Large intestine (tissue), 3 donors: ENCODE measurements around the gene ORM1. TPM values are rescaled to one million over a fixed set of nuclear protein-coding genes. Genes with fewer than 3 reads are reported as not detected.
"Not testable (repeated sequence)": the region's sequence is repeated elsewhere in the genome, so short reads cannot be mapped to it uniquely, and the experiment has no call there.

Experiments used
- DNase-seq, 2 donors: peaks; one replicate each; pipeline versions ENCODE4 v3.0.0 to v3.0.0-alpha.2; 2013
- H3K27ac ChIP-seq: one replicate; pipeline ENCODE4 v1.5.1; 2013; ENCODE audit warnings: low read length
- H3K27me3 ChIP-seq: 2 replicates; pipeline ENCODE4 v1.6.1; 2013; ENCODE audit warnings: low read length; ENCODE audit not compliant: control insufficient read depth, insufficient read depth
- H3K36me3 ChIP-seq: 2 replicates; pipeline ENCODE4 v1.6.1; 2013; ENCODE audit warnings: low read length; ENCODE audit not compliant: control insufficient read depth, insufficient read depth
- H3K4me1 ChIP-seq: one replicate; pipeline ENCODE4 v1.6.1; 2013; ENCODE audit warnings: low read length; ENCODE audit not compliant: control insufficient read depth, insufficient read depth
- H3K4me3 ChIP-seq: one replicate; pipeline ENCODE4 v1.5.1; 2013; ENCODE audit warnings: low read length
- H3K9me3 ChIP-seq: one replicate; pipeline ENCODE4 v1.6.1; 2013; ENCODE audit warnings: mild to moderate bottlenecking, low read depth, low read length, moderate library complexity; ENCODE audit not compliant: control insufficient read depth
- WGBS: methylation state at CpG from one replicate; pipeline ENCODE4 v1.1.5; 2013; ENCODE audit warnings: low lambda C conversion rate; ENCODE audit not compliant: insufficient coverage; 5-methylcytosine and 5-hydroxymethylcytosine counted together
- polyA plus RNA-seq: library from polyadenylated mRNA; unstranded; fragments of 120-200 nt; gene quantifications from one replicate; pipeline ENCODE4 v1.2.1, GENCODE V29; 2013

ORM1 gene
- polyA plus RNA-seq, 1 donor = 0.09 TPM

GRCh38 chr9:114317665-114318357 is 5.1 kb upstream of the ORM1 start:
- no peak for DNase-seq

GRCh38 chr9:114318416-114318815 is 4.5 kb upstream of the ORM1 start:
- no peaks in the 10 kb centered on the region for H3K9me3 ChIP-seq
- no peak overlapping the region for H3K4me3 ChIP-seq
- DNase-seq = no peak
- peaks cover 2% of the 10 kb centered on the region for H3K4me1 ChIP-seq
- no CpG with 5 or more reads among the region's 8 CpGs for WGBS
- H3K36me3 ChIP-seq = no peaks in the 10 kb centered on the region
- H3K27me3 ChIP-seq = no peaks in the 10 kb centered on the region
- H3K27ac ChIP-seq = no peak overlapping the region

More at GRCh38 chr9:114317665-114318357, 5.1 kb upstream of the ORM1 start:
- no peak overlapping the region for H3K27ac ChIP-seq
- H3K36me3 ChIP-seq = no peaks in the 10 kb centered on the region
- WGBS = no CpG with 5 or more reads among the region's 8 CpGs
- H3K4me3 ChIP-seq = no peak overlapping the region
- peaks cover 2% of the 10 kb centered on the region for H3K4me1 ChIP-seq
- no peaks in the 10 kb centered on the region for H3K27me3 ChIP-seq
- H3K9me3 ChIP-seq = no peaks in the 10 kb centered on the region

- WGBS = no CpG with 5 or more reads among the region's 3 CpGs
- Histone ChIP-seq H3K4me1 (peaks cover 2% of the 10 kb centered on the region), H3K4me3 (no peak overlapping the region), H3K27ac (no peak overlapping the region), H3K9me3 (no peaks in the 10 kb centered on the region), H3K36me3 (no peaks in the 10 kb centered on the region), H3K27me3 (no peaks in the 10 kb centered on the region)
- DNase-seq = no peak
Measured at GRCh38 chr9:114319147-114319546, 3.8 kb upstream of the ORM1 start.

GRCh38 chr9:114320710-114321109 is 2.2 kb upstream of the ORM1 start:
- not testable (repeated sequence) for H3K9me3 ChIP-seq, DNase-seq
- no CpG with 5 or more reads among the region's 7 CpGs for WGBS

GRCh38 chr9:114321759-114322158 is 1.1 kb upstream of the ORM1 start:
- no CpG with 5 or more reads among the region's 8 CpGs for WGBS
- Histone ChIP-seq H3K9me3 (no peaks in the 10 kb centered on the region), H3K27me3 (no peaks in the 10 kb centered on the region), H3K27ac (no peak overlapping the region), H3K36me3 (no peaks in the 10 kb centered on the region), H3K4me1 (peaks cover 2% of the 10 kb centered on the region), H3K4me3 (no peak overlapping the region)
- DNase-seq = no peak

More at GRCh38 chr9:114320710-114321109, 2.2 kb upstream of the ORM1 start:
- H3K27ac ChIP-seq, H3K4me3 ChIP-seq, H3K27me3 ChIP-seq, H3K4me1 ChIP-seq, H3K36me3 ChIP-seq: not testable (repeated sequence)

- not testable (repeated sequence) for DNase-seq, H3K36me3 ChIP-seq, H3K4me1 ChIP-seq, H3K27ac ChIP-seq, H3K4me3 ChIP-seq, H3K27me3 ChIP-seq, H3K9me3 ChIP-seq
- no CpG with 5 or more reads among the region's 12 CpGs for WGBS
Measured at GRCh38 chr9:114322160-114322818, 609 bp upstream of the ORM1 start.

- not testable (repeated sequence) for DNase-seq, H3K4me1 ChIP-seq, H3K36me3 ChIP-seq, H3K9me3 ChIP-seq, H3K4me3 ChIP-seq, H3K27me3 ChIP-seq, H3K27ac ChIP-seq
- WGBS = no CpG with 5 or more reads among the region's 6 CpGs
Measured at GRCh38 chr9:114323849-114324248, 951 bp downstream of the ORM1 start.

- WGBS = no CpG with 5 or more reads among the region's 8 CpGs
- no peak for DNase-seq
- Histone ChIP-seq H3K4me3 (no peak overlapping the region), H3K27ac (no peak overlapping the region), H3K4me1 (peaks cover 2% of the 10 kb centered on the region), H3K36me3 (no peaks in the 10 kb centered on the region), H3K9me3 (no peaks in the 10 kb centered on the region), H3K27me3 (no peaks in the 10 kb centered on the region)
Measured at GRCh38 chr9:114324492-114324891, 1.6 kb downstream of the ORM1 start.

GRCh38 chr9:114324965-114325364 is 2.1 kb downstream of the ORM1 start:
- H3K36me3 ChIP-seq, H3K9me3 ChIP-seq, H3K27ac ChIP-seq, H3K27me3 ChIP-seq, H3K4me3 ChIP-seq, DNase-seq, H3K4me1 ChIP-seq: not testable (repeated sequence)
- no CpG with 5 or more reads among the region's 9 CpGs for WGBS

GRCh38 chr9:114325684-114326254 is 2.9 kb downstream of the ORM1 start:
- WGBS = no CpG with 5 or more reads among the region's 3 CpGs
- DNase-seq, H3K9me3 ChIP-seq, H3K27me3 ChIP-seq, H3K36me3 ChIP-seq, H3K27ac ChIP-seq, H3K4me1 ChIP-seq, H3K4me3 ChIP-seq: not testable (repeated sequence)
